ES-I3 (cell line): Measurements from ENCODE around the gene NOPCHAP1.

Source experiments
- H3K36me3 ChIP-seq: 2 replicates; pipeline ENCODE4 v1.6.1; 2013; ENCODE audit warnings: mild to moderate bottlenecking, low read length, control low read depth, moderate library complexity; ENCODE audit not compliant: insufficient read depth
- H3K4me1 ChIP-seq: 2 replicates; pipeline ENCODE4 v1.6.1; 2013; ENCODE audit warnings: mild to moderate bottlenecking, control low read depth, low read length; ENCODE audit not compliant: insufficient read depth
- H3K9ac ChIP-seq: 2 replicates; pipeline ENCODE4 v1.6.1; 2013; ENCODE audit warnings: low read depth, mild to moderate bottlenecking, low read length, moderate library complexity
- H3K9me3 ChIP-seq: 2 replicates; pipeline ENCODE4 v1.6.1; 2013; ENCODE audit warnings: mild to moderate bottlenecking, low read length, moderate library complexity; ENCODE audit not compliant: control insufficient read depth, insufficient read depth

NOPCHAP1 gene

DNA sequence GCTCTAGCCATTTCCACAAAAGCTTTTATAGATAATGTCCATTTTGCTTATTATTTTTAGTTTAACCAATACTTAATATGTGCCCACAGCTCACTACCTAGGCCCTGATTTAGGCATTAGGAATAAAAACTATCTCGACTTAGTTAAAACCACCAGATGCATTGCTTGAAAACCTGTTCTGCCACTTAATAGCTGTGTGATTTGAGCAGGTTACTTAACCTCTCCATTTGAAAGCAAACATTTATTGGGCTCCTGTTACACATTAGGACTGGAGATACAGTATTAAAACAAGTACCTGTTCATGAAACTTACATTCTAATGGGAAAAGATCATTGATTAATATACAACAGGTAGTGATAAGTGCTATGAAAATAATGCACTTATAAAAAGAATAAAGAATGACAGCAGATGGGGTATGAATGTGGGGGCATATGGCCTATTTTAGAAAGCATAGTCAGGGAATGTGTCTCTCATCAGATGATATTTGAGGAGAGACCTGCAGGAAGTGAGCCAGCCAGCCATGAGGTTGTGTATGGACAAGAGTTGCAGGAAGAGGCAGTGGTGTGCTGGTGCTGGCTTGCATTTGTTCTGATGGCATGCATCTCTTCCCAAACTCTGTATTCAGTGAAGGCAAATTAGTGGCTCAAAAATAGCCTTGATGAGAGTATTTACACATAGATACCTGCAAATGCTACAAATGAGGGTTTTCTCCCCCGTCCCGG is 34.3 kb downstream of the NOPCHAP1 start:
- Histone ChIP-seq H3K36me3 (0 out of 2 replicates have a peak, but pooled peaks cover 4% of the 10 kb centered on the region), H3K9me3 (no peaks in the 10 kb centered on the region), H3K9ac (no peak overlapping the region), H3K4me1 (peaks cover 6% of the 10 kb centered on the region; the same call in 1 of the 2 replicates)

DNA sequence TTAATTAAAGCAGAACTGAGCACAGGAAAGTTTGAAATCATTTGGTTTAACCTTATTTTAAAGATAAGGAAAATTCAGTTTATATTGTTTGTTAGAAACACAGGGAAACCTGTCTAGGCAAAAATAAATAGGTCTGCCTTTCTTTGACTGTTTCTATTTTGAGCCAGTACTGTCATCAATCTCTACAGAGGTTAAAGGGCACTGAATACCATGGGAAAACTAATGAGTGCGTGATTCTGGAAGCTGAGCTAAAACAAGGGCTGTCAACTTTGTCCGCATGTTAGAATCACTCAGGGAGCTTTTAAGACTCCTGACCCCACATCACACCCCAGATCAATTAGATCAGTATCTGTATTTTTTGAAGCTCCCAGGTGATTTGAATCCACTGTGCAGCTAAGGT is 38.8 kb downstream of the NOPCHAP1 start:
- no peak overlapping the region for H3K9ac ChIP-seq
- no peaks in the 10 kb centered on the region for H3K9me3 ChIP-seq
- 0 out of 2 replicates have a peak, but pooled peaks cover 6% of the 10 kb centered on the region for H3K36me3 ChIP-seq
- peaks cover 6% of the 10 kb centered on the region; the same call in 1 of the 2 replicates for H3K4me1 ChIP-seq

DNA sequence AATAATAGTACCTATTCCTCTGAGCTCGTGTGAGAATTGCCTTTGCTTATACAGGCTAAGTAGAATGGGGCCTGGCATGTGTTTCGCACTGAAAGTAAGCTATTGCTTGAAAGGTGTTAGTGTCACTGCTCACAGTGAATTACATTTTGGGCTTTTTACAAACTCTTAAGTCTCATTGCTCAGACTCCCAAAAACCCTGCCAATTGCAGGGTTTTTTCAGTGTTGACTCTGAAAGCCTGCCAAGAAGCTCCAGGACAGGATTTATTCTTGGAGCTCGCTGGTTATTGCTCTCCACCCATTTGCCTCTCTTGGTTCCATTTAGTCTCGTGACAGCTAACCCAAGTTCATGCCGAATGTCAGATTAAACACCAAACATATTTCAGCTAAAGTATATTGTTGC is 39.8 kb downstream of the NOPCHAP1 start:
- 0 out of 2 replicates have a peak, but pooled peaks cover 6% of the 10 kb centered on the region for H3K36me3 ChIP-seq
- no peak overlapping the region for H3K9ac ChIP-seq

DNA sequence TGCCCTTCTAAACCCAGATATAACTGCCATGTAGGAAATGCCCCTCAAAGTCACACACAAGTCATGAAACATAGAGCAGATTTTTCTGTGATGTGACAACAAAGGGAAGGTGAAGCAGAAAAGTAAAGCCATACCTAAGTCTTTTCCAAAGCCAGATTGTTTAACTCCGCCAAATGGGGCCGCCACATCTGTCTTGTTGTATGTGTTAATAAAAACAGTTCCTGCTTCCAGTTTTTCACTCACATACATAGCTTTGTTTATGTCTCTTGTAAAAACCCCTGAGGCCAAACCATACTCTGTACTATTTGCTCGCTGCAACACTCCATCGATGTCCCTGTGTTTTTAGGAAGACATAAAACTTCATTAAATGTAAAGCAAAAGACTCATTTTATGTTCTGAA is 40.3 kb downstream of the NOPCHAP1 start:
- Histone ChIP-seq H3K4me1 (no peaks in the 10 kb centered on the region), H3K36me3 (0 out of 2 replicates have a peak, but pooled peaks cover 6% of the 10 kb centered on the region), H3K9ac (no peak overlapping the region), H3K9me3 (no peaks in the 10 kb centered on the region)

More for the DNA sequence above, 39.8 kb downstream of the NOPCHAP1 start:
- Histone ChIP-seq H3K4me1 (no peaks in the 10 kb centered on the region), H3K9me3 (no peaks in the 10 kb centered on the region)

DNA sequence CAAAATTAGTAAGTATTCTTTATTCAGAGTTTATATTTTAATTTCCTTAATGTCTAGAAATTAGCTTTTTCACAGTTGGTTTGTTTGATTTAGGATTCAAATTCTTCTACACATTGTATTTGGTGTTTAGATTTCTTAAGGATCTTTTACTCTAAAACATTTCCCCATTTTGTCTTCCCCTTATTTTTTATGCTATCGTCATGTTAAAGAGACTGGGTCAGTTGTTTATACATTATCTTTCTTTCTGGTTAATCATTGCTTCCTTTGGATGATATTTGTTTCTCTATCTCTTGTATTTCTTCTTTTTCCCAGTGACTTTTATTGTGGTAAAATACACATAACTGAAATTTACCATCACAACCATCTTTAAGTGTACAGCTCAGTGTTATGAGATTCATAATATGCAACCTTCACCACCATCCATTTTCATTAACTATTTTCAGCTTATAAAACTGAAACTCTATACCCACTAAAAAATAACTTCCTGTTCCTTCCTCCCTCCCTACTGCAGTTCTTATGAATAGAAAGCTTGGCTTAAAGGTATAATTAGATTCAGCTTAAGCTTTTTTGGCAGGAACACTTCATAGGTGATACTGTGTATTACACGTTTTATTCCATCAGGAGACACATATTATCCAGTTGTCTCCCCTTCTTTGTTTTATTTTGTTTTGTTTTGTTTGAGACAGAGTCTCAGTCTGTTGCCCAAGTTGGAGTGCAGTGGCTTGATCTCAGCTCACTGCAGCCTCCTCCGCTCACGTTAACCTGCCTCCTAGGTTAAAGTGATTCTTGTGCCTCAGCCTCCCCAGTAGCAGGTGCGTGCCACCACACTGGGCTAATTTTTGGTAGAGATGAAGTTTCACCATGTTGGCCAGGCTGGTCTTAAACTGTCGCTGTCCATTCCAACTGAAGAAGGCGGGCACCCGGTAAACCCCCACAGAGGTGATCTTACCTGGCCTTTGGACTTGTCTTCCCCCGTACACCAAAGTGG is 45.0 kb downstream of the NOPCHAP1 start:
- Histone ChIP-seq H3K36me3 (0 out of 2 replicates have a peak, but pooled peaks cover 3% of the 10 kb centered on the region), H3K4me1 (no peaks in the 10 kb centered on the region), H3K9ac (no peak overlapping the region), H3K9me3 (no peaks in the 10 kb centered on the region)

DNA sequence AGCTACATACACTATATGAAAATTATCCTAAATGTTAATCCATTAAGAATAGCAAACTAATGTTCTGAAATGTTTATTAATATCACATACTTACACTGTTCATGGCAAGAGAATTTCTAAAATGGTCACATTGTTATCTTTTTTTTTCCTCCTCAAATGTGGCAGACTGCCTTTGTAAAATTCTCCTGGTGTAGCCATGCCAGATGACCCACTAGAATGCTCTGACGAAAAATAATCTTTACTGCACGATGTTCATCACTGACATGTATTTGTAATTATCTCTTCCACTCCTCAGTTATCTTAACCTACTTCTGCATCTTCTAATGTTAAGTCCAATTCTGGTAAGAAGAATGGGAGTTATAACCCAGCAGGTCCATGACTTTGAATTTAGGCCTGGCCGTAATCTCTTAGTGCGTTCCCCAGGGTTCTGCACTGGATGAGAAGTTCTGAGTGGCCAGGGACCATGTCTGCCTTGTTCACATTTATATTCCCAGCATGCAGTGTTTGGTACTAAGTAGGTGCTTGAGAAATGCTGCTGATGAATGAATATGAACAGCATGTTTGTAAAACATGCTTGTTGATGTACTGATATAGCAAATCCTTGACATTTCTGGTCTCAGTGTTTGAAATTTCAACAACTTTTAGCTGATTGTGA is 46.7 kb downstream of the NOPCHAP1 start:
- Histone ChIP-seq H3K9me3 (no peaks in the 10 kb centered on the region), H3K36me3 (no peaks in the 10 kb centered on the region), H3K9ac (no peak overlapping the region), H3K4me1 (no peaks in the 10 kb centered on the region)

DNA sequence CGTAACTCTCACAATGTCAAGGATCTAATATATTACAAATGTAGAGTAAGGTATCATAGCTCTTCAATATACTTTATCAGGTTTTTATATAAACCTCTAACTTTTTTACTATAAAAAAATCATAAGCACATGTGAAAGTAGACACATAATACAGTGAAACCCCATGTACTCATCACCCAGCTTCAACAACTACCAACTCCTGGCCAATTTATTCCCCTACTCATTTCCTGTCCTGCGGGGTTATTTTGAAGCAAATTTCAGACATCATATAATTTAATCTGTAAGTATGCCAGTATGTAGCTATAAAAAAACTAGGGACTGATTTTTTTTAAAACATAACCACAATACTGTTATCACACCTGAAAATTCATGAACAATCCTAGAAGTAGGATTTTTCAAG is 47.7 kb downstream of the NOPCHAP1 start:
- Histone ChIP-seq H3K9me3 (no peaks in the 10 kb centered on the region), H3K9ac (no peak overlapping the region), H3K4me1 (no peaks in the 10 kb centered on the region), H3K36me3 (no peaks in the 10 kb centered on the region)
